Measurements from ENCODE around the gene POLR2J. TPM values are rescaled to one million over a fixed set of nuclear protein-coding genes. Genes with fewer than 3 reads are reported as not detected.

Gene POLR2J
- total and polyA plus RNA-seq, 4 donors = 10.3 to 151 (median 55.6) TPM

GRCh38 chr7:102439963-102440795 is 38.5 kb downstream of the POLR2J start:
- ATAC-seq (ENCODE audit: insufficient read depth, low FRiP score) = no peak
- DNase-seq = peak in 1 of 3 donors; percentile 18
- H3K36me3 ChIP-seq (ENCODE audit: control insufficient read depth in 4 of 4, insufficient read depth in 4 of 4, low read length in 4 of 4) = peaks cover 0 to 15% (median 0%) of the 10 kb centered on the region in 4 donors
- H3K4me3 ChIP-seq = no peak overlapping the region
- peak overlapping the region in 1 of 2 donors; percentile 43 for H3K27ac ChIP-seq (ENCODE audit: low read depth in 1 of 2, low read length in 1 of 2)
- no peaks in the 10 kb centered on the region for H3K4me1 ChIP-seq (ENCODE audit: control insufficient read depth in 5 of 5, insufficient read depth in 5 of 5, low read length in 5 of 5)
- H3K9me3 ChIP-seq (ENCODE audit: control insufficient read depth in 4 of 4, insufficient read depth in 3 of 4, low read length in 3 of 4) = no peaks in the 10 kb centered on the region
- 83 to 88% methylated on average over 17 of the region's 17 CpGs for WGBS, 2 donors
- no peak overlapping the region for H3K9ac ChIP-seq (ENCODE audit: insufficient read depth in 1 of 2, low read length in 2 of 2)
- no peaks in the 10 kb centered on the region for H3K27me3 ChIP-seq (ENCODE audit: control insufficient read depth in 3 of 3, insufficient read depth in 3 of 3, low read length in 2 of 3)
- TF ChIP-seq, protein P1, sequence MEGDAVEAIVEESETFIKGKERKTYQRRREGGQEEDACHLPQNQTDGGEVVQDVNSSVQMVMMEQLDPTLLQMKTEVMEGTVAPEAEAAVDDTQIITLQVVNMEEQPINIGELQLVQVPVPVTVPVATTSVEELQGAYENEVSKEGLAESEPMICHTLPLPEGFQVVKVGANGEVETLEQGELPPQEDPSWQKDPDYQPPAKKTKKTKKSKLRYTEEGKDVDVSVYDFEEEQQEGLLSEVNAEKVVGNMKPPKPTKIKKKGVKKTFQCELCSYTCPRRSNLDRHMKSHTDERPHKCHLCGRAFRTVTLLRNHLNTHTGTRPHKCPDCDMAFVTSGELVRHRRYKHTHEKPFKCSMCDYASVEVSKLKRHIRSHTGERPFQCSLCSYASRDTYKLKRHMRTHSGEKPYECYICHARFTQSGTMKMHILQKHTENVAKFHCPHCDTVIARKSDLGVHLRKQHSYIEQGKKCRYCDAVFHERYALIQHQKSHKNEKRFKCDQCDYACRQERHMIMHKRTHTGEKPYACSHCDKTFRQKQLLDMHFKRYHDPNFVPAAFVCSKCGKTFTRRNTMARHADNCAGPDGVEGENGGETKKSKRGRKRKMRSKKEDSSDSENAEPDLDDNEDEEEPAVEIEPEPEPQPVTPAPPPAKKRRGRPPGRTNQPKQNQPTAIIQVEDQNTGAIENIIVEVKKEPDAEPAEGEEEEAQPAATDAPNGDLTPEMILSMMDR (IDR thresholded peaks at IDR 0.05; ENCODE audit: control extremely low read depth, extremely low read depth) = no peak

- ATAC-seq (ENCODE audit: insufficient read depth, low FRiP score) = no peak
- Histone ChIP-seq H3K9me3 (ENCODE audit: control insufficient read depth in 4 of 4, insufficient read depth in 3 of 4, low read length in 3 of 4) (no peaks in the 10 kb centered on the region), H3K36me3 (ENCODE audit: control insufficient read depth in 4 of 4, insufficient read depth in 4 of 4, low read length in 4 of 4) (peaks cover 0 to 6% (median 0%) of the 10 kb centered on the region in 4 donors), H3K4me1 (ENCODE audit: control insufficient read depth in 5 of 5, insufficient read depth in 5 of 5, low read length in 5 of 5) (peaks cover 0 to 8% (median 5%) of the 10 kb centered on the region in 5 donors), H3K27me3 (ENCODE audit: control insufficient read depth in 3 of 3, insufficient read depth in 3 of 3, low read length in 2 of 3) (no peaks in the 10 kb centered on the region), H3K4me3 (no peak overlapping the region), H3K27ac (ENCODE audit: low read depth in 1 of 2, low read length in 1 of 2) (no peak overlapping the region), H3K9ac (ENCODE audit: insufficient read depth in 1 of 2, low read length in 2 of 2) (no peak overlapping the region)
- WGBS, 2 donors = 94 to 96% methylated on average over 10 of the region's 10 CpGs
- no peak for DNase-seq
- TF ChIP-seq, protein P1 (IDR thresholded peaks at IDR 0.05; ENCODE audit: control extremely low read depth, extremely low read depth) = no peak
Observed at GRCh38 chr7:102436118-102436517, 42.6 kb downstream of the POLR2J start.

- Histone ChIP-seq H3K9ac (ENCODE audit: insufficient read depth in 1 of 2, low read length in 2 of 2) (peak overlapping the region in 1 of 2 donors; percentile 3), H3K27me3 (ENCODE audit: control insufficient read depth in 3 of 3, insufficient read depth in 3 of 3, low read length in 2 of 3) (no peaks in the 10 kb centered on the region), H3K9me3 (ENCODE audit: control insufficient read depth in 4 of 4, insufficient read depth in 3 of 4, low read length in 3 of 4) (no peaks in the 10 kb centered on the region), H3K4me3 (peak overlapping the region; percentile 78), H3K4me1 (ENCODE audit: control insufficient read depth in 5 of 5, insufficient read depth in 5 of 5, low read length in 5 of 5) (peaks cover 0 to 14% (median 5%) of the 10 kb centered on the region in 5 donors), H3K36me3 (ENCODE audit: control insufficient read depth in 4 of 4, insufficient read depth in 4 of 4, low read length in 4 of 4) (peaks cover 0 to under 1% (median 0%) of the 10 kb centered on the region in 4 donors), H3K27ac (ENCODE audit: low read depth in 1 of 2, low read length in 1 of 2) (peak overlapping the region in 1 of 2 donors; percentile 60)
- 21 to 25% methylated on average over 9 of the region's 9 CpGs for WGBS, 2 donors
- TF ChIP-seq, protein P1 (IDR thresholded peaks at IDR 0.05; ENCODE audit: control extremely low read depth, extremely low read depth) = no peak
- DNase-seq = peak in 1 of 3 donors; percentile 36
- ATAC-seq (ENCODE audit: insufficient read depth, low FRiP score) = no peak
Observed at GRCh38 chr7:102434039-102434486, 44.7 kb downstream of the POLR2J start.
